GM19099 (cell line): Measurements from ENCODE around the gene PRDM16.

ENCODE experiments used
- POLR2A ChIP-seq: IDR thresholded peaks from 3 replicates; pipeline ENCODE4 v1.6.1; 2011; ENCODE audit warnings: low read depth; ENCODE audit not compliant: insufficient read length; ENCODE audit errors: extremely low read depth

The PRDM16 gene

GRCh38 chr1:3475839-3476573 lies 407.0 kb downstream of the PRDM16 start:
- TF ChIP-seq POLR2A: no peak

GRCh38 chr1:3476666-3477065 lies 407.7 kb downstream of the PRDM16 start:
- TF ChIP-seq POLR2A: no peak

- TF ChIP-seq POLR2A: no peak
Observed at GRCh38 chr1:3477241-3477995, 408.4 kb downstream of the PRDM16 start.

- TF ChIP-seq POLR2A: no peak
Observed at GRCh38 chr1:3478187-3478586, 409.2 kb downstream of the PRDM16 start.

- TF ChIP-seq POLR2A: no peak
Observed at GRCh38 chr1:3479511-3480368, 410.7 kb downstream of the PRDM16 start.

- no peak for TF ChIP-seq POLR2A
Observed at GRCh38 chr1:3480369-3480719, 411.3 kb downstream of the PRDM16 start.

- TF ChIP-seq POLR2A: no peak
Observed at GRCh38 chr1:3481046-3481445, 412.0 kb downstream of the PRDM16 start.

- TF ChIP-seq POLR2A: no peak
Observed at GRCh38 chr1:3481836-3482375, 412.9 kb downstream of the PRDM16 start.

- no peak for TF ChIP-seq POLR2A
Observed at GRCh38 chr1:3482378-3482849, 413.4 kb downstream of the PRDM16 start.

GRCh38 chr1:3483380-3483779 lies 414.4 kb downstream of the PRDM16 start:
- no peak for TF ChIP-seq POLR2A

- TF ChIP-seq POLR2A: no peak
Observed at GRCh38 chr1:3483801-3484444, 414.9 kb downstream of the PRDM16 start.

GRCh38 chr1:3485016-3485415 lies 416.0 kb downstream of the PRDM16 start:
- TF ChIP-seq POLR2A: no peak
